GM18519 (cell line): ENCODE results near the gene KRT3.

Experiments used
- ATAC-seq: cut with Tn5 transposase; IDR thresholded peaks from one replicate; pipeline ENCODE4 v1.9.1; 2021; ENCODE audit warnings: mild to moderate bottlenecking, moderate library complexity; ENCODE audit not compliant: unreplicated experiment, low FRiP score

The KRT3 gene

GRCh38 chr12:52795694-52796428 is at the start of gene KRT3:
TSS of gene KRT3 (minus strand) at chr12:52796117. CDS start at chr12:52796042, 75 bp downstream.
- ATAC-seq = no peak

GRCh38 chr12:52844386-52844785 is 48.5 kb upstream of the KRT3 start:
- ATAC-seq = no peak

- ATAC-seq = no peak
Observed at GRCh38 chr12:52839436-52840105, 43.7 kb upstream of the KRT3 start.

GRCh38 chr12:52838609-52839435 is 42.9 kb upstream of the KRT3 start:
- no peak for ATAC-seq

- no peak for ATAC-seq
Observed at GRCh38 chr12:52837781-52838608, 42.1 kb upstream of the KRT3 start.

GRCh38 chr12:52837413-52837741 is 41.5 kb upstream of the KRT3 start:
- ATAC-seq = no peak

GRCh38 chr12:52836491-52837412 is 40.8 kb upstream of the KRT3 start:
- no peak for ATAC-seq

GRCh38 chr12:52836042-52836466 is 40.1 kb upstream of the KRT3 start:
- ATAC-seq = no peak

GRCh38 chr12:52835271-52836041 is 39.5 kb upstream of the KRT3 start:
- no peak for ATAC-seq

GRCh38 chr12:52834727-52835001 is 38.7 kb upstream of the KRT3 start:
- no peak for ATAC-seq

GRCh38 chr12:52833922-52834726 is 38.2 kb upstream of the KRT3 start, which contains the start of gene KRT79:
TSS of gene KRT79 (minus strand) at chr12:52834311. CDS start at chr12:52834260, 51 bp downstream.
- no peak for ATAC-seq

GRCh38 chr12:52832985-52833905 is 37.3 kb upstream of the KRT3 start:
- no peak for ATAC-seq

GRCh38 chr12:52832451-52832850 is 36.5 kb upstream of the KRT3 start:
- no peak for ATAC-seq

GRCh38 chr12:52831251-52831650 is 35.3 kb upstream of the KRT3 start:
- no peak for ATAC-seq

GRCh38 chr12:52829986-52830770 is 34.3 kb upstream of the KRT3 start:
- no peak for ATAC-seq

GRCh38 chr12:52828591-52829021 is 32.7 kb upstream of the KRT3 start:
- ATAC-seq = no peak
